ENCODE measurements around the gene HSFX2. TPM values are rescaled to one million over a fixed set of nuclear protein-coding genes. Genes with fewer than 3 reads are reported as not detected.
"Not testable (repeated sequence)": the region's sequence is repeated elsewhere in the genome, so short reads cannot be mapped to it uniquely, and the experiment has no call there.

The HSFX2 gene
- total RNA-seq, 2 donors from 2014 or later, result 0.48 TPM; not detected in 1

DNA sequence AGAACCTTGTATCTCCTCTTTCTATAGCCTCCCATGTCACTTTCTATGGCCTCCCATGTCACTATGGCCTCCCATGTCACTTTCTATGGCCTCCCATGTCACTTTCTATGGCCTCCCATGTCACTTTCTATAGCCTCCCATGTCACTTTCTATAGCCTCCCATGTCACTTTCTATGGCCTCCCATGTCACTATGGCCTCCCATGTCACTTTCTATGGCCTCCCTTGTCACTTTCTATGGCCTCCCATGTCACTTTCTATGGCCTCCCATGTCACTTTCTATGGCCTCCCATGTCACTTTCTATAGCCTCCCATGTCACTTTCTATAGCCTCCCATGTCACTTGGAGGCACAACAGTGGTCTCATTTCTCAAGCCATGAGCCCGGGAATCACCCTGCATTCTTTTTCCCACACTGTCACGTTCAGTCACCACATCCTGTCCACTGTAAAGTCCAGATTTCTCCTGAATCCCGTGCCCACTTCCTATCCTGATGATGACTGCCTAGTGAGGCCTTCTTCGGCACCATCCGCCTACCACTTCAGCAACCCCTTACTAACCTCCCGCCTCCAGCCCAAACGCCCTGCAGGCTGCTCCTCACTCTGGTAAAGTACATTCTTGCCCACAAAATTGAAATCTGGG is 10.3 kb upstream of the HSFX2 start:
- intact Hi-C loops (cut with DNase I); DNase-seq (ENCODE audit: low spot score): not testable (repeated sequence)

DNA sequence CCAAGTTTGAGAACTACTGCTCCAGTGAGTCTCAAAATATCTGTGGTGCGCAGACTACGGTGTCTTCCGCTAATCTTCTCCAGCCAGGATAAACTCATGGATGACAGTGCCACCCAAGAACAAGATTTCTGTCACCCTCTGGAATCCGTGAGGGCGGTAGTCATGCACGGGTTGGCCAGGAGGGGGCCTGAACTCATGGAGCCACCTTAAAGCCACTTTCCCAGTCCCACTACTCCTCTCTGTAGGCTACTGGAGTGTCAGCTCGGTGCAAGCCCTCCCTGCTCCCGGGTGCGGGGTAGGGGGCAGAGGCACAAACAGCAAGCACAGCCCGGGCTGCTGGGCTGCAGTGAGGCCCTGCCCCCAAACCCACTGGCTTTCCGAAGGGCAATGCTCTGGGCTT is 3.5 kb upstream of the HSFX2 start:
- DNase-seq (ENCODE audit: low spot score), result peak; percentile 24
- intact Hi-C loops (cut with DNase I), result not testable (repeated sequence)

DNA sequence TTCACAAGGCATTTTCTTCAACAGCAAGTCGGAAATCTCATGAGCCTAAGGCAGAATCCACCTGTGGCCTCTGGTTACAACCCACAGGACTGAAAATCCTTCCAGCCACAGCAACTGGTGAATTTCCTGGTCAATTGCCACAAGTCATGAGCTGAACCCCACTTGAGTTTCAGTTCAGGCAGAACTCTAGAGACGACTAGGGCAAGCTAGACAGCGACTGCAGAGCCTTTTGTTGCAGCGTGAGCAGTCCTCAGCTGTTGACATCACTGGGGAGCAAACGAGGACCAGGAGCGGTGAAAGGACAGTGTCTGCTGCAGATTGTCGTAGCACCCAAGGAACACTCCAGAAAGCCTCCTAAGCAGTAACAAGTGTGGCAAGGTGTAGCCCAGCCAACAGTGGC is 829 bp upstream of the HSFX2 start:
- intact Hi-C loops (cut with DNase I); DNase-seq (ENCODE audit: low spot score): not testable (repeated sequence)

DNA sequence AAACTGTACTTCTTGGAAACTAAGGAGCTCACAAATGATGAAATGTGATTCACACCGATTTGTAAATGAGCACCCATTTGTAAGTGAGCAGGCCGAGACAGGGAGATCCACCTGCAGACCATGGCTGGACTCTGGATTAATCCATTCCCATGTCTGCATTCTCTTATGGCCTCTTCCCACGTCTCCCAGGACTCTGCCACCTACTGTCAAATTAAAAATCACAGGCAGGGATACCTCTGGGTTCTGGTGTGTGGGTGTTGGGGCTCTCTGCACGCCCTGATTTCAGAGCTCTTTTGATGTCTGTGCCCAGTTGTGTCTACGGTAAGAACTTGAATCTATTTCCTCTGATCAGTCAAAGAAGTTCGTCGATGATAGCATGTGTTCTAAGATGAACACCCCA is 4.1 kb downstream of the HSFX2 start:
- DNase-seq (ENCODE audit: low spot score); intact Hi-C loops (cut with DNase I): not testable (repeated sequence)

DNA sequence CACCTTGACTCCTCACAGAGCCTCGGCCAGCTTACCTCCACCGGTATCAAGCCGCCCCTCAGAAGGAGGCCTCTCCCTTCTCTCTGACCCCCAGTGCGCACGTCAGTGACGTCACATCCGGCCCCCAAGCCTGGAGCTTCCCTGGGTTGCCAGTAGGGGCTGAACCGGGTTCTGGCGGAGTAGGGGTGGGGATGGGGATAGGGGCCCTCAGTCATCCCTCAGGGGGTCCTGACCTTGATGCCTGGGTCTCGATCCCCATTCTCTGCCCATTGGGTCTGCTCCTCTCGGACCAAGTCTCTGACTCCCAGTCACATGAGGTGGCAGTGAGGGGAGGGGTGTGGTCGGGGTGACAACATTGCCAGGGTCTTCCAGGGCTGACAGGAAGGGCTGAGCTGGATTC is 7.8 kb downstream of the HSFX2 start, which contains the start of gene MAGEA9B:
Gene MAGEA9B, minus strand, starts transcription at position 101 of the 400 bp plus-strand sequence. CDS start 4,280 bp downstream, outside the sequence.
- intact Hi-C loops (cut with DNase I); DNase-seq (ENCODE audit: low spot score): not testable (repeated sequence)

DNA sequence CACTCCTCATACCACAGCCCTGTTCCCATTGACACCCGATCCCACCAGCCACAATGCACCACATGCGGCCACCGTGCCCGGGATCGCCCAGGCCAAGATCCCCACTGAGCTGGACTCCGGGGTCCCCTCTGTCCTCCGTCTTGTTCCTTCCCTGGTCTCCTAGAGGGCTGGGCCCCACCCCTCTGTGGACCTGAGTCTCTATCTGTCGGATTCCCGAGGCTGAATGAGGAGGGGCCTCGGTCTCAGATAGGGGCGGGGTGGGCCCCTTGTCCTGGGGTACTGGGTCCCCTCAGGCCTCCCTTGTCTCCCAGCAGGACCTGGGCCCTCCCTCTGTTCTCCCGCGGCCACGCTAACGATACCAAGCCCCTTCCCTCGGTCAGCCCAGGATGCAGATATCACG is 9.5 kb downstream of the HSFX2 start:
- DNase-seq (ENCODE audit: low spot score), result peak; percentile 52
- intact Hi-C loops (cut with DNase I), result not testable (repeated sequence)

DNA sequence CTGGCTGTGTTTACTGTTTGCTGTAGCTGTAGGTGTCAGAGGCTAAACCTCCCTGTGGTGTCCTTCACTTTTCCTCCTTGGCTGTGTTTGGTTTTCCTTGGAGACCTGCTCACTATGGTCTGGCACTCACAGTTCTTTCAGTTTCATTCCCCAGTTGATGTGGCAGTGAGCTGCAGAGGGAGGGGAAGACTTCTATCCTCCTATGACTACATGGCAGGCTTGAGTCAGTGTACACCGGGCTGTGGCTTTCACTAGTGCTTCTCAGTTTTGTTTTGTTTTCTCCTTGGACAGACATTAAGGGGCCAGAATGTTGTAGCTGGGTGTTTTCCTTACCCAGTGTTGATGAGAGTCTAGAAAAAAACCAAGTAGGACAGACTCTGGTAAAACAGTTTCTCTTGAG is 21.7 kb downstream of the HSFX2 start:
- intact Hi-C loops (cut with DNase I); DNase-seq (ENCODE audit: low spot score): not testable (repeated sequence)

DNA sequence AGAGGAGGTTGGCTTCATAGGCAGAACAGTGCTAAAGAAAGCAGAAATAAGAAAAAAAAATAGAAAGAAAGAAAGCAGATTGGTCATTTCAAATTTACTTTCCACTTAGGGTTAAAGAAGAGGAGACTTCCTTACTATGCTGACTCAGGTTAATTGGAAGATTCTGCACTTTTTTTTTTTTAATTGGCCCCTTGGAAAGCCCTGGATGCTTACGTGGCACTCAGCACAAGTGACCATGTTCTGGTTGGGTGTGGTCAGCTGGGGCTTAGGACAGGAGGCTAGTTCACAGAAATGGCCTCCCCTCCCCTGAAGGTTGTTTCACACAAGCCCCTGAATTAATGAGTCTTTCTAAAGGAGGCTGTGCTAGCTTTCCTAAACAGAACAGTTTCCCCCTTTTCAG is 22.4 kb downstream of the HSFX2 start:
- intact Hi-C loops (cut with DNase I), result no loop called here
- DNase-seq (ENCODE audit: low spot score), result no peak

DNA sequence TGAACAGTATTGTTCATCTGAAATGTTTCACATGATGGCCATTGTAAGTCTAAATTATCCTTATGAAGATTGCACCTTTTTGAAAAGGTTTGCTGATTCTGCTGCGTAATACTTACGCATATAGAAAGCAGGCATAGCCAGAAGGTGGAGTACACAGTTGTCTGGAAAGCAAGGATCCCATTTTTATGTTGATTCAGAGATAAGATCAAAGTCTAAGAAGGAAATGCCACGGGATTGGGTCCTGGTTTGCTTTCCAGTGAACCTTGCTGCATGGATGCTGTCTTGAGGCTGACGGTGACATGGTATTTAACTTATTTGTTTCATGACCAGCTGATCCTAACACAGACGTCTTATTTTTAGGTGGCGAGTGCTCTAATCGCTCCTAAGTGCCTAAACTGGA is 23.3 kb downstream of the HSFX2 start:
- intact Hi-C loops (cut with DNase I), result no loop called here
- no peak for DNase-seq (ENCODE audit: low spot score)

DNA sequence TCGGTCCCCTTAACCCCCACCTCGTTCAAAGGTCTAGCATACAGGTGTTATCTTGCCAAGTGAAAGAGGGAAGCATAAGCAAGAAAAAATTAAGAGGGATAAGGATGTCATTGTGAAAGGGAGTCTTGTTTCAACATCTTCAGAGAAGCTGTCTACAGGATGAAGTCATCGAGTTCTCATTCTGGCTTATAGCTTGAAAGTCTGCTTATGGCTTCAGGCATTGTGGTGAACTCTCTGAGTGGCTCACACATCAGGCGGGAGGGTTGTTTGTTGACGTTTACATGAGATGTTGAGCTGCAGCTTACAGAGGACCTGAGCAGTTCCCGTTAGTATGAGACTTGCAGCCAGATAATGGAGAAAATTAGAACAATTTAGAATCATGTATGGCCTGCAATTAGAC is 24.4 kb downstream of the HSFX2 start:
- DNase-seq (ENCODE audit: low spot score), result no peak
- intact Hi-C loops (cut with DNase I), result no loop called here

DNA sequence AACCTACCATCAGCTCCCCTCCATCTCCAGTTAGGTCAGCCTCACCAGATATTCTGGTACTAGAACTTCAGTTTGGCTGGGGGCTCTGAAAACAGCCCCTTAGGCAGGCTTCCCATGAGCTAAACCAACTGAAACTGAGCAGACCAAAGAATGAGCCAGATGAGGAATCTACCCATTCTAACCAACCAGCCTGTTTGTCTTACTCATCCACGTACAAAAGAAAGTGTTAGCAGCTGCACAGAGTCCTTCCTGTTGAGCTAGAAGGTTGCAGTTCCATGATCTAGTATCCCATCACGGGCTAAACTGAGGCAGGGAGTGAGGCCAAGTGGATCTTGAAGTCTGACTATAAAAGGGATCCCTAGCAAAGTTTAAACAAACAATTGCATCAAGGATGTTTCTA is 25.3 kb downstream of the HSFX2 start:
- DNase-seq (ENCODE audit: low spot score), result no peak
- intact Hi-C loops (cut with DNase I), result no loop called here

DNA sequence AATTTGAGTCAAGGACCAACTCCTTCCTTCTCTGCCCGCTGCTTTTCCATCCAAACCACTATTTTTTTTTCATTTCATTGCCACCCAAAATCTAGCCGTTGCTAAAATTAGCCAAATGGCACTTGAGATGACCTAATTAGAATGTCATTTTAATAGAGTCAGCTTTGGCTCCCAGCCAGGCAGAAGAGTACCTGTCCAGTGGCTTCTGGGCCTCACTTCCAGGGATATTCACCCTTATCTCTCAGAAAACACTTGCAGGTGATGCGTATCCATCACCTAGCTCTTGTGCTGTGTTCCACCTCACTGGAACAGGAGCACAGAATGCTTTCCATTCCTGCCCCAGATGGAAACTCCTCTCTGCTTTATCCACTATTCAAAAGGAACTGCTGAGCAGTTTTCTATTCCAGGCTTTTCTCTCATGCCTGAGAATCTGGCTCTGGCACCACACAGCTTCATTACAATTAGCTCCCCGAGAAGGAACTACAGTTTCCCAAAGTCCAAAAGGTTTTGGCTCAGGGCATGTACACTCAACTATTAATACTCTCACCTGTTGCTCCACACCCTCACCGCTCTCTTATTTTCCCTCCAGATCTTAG is 26.3 kb downstream of the HSFX2 start:
- DNase-seq (ENCODE audit: low spot score), result no peak
- intact Hi-C loops (cut with DNase I), result no loop called here

DNA sequence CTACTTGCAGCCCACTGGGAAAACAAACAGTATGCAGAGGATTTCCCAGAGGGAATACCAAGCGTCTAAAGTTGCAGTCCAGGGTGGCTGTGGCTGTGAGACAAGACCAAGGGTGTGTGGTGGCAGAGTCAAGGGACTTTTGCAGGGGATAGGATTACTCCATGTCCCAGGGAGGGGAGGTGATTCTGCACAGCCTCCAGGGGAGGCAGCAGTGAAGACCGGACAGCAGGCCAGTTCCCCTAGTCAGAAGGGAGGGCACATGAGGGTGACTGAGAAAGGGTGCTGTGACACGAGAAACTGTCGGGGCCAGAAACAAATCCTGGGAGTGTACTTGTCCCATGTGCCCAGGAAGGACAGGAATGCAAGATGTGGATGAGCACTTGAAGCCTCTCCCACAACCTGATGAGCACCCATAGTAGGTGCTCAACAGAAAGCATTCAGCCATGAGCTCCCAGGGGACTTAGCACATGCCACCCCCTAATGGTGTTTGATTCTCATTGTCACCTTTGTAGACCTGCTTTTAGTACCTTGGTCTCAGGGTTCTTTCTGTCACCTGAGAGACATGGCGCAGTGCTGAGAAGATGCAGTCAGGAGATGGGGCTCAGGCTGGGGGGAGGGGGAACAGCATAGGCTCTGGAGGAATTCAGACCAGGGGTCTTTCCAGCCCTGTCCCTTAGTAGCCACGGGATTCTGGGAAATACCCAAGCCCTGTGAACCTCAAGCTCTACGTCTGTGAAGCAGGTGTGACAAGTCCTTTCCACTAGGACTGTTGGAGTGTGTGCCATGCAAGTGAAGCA is 27.3 kb downstream of the HSFX2 start:
- intact Hi-C loops (cut with DNase I), result no loop called here
- peak; percentile 44 for DNase-seq (ENCODE audit: low spot score)

DNA sequence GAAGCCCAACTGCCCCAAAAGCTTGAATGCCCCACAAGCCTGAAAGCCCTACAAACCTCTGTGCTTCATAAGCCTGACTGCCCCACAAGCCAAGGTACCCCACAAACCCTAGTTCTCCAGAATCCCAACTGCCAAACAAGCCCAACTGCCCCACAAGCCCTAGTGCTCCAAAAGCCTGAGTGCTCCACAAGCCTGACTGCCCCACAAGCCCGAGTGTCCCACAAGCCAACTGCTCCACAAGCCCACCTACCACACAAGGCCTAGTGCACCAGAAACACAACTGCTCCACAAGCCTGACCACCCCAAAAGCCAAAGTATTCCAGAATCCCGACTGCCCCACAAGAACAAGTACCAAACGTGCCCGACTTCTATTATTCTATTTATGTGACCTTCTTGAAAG is 31.8 kb downstream of the HSFX2 start:
- DNase-seq (ENCODE audit: low spot score), result peak; percentile 35
- intact Hi-C loops (cut with DNase I), result no loop called here

DNA sequence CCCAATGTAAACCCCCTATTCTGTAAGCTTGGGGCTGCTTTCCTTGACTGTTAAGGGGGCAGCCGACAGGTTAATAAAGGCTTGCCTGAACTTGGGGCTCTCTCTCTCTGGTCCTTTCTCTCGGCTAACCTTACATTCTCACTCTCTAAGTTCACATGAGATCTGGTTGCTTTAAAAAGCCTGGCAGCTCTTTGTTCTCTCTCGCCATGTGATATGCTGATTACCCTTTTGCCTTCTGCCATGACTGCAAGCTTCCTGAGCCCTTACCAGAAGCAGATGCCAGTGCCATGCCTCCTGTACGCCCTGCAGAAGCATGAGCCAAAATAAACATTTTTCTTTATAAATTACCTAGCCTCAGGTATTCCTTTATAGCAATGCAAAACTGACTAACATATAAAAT is 39.9 kb downstream of the HSFX2 start:
- intact Hi-C loops (cut with DNase I); DNase-seq (ENCODE audit: low spot score): not testable (repeated sequence)

DNA sequence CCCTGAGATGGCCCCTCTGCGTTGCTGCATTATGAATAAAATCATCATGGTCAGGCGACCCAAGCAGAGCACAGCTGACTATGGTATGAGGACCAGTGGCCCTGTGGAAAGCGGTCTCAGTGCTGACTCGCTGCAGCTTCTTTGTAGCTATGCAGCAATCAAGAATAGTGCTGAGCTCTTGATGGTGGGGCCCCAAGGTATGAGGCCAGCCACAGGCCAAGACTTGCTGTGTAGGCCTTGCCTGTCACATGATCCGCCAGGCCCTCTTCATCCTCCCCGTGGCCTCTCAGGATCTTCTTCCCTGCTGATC is 43.2 kb downstream of the HSFX2 start:
- intact Hi-C loops (cut with DNase I); DNase-seq (ENCODE audit: low spot score): not testable (repeated sequence)

DNA sequence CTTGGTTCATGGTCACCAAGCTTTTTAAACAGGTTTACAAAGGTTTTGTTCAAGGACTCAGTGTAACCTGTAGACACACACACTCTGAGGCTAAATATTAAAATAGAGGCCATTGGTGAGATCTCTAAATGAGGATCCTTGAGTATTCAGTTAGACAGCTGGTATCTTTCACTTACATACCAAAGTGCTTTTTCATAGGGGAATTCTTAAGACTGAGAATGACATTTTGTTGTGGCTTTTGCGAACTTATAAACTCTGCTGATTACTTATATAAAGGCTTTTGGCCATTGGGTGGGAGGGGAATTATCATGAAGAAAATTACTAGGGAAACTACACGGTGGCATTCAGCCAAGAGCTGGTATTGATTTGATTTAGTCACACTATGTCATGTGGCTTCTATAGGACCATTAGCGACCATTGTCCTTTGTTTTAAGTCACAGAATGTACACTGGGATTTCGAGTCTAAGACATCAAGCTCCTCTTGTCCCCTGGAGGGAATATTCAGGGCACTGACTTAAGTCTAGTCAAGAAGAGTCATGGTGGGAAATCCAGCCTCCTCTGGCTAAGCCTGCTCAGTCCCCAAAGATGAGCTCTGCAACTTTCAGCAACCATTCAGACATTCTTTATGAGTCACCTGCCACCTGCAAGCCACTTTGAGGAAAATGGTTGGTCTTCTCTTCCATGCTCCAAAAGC is 43.7 kb downstream of the HSFX2 start:
- intact Hi-C loops (cut with DNase I); DNase-seq (ENCODE audit: low spot score): not testable (repeated sequence)

DNA sequence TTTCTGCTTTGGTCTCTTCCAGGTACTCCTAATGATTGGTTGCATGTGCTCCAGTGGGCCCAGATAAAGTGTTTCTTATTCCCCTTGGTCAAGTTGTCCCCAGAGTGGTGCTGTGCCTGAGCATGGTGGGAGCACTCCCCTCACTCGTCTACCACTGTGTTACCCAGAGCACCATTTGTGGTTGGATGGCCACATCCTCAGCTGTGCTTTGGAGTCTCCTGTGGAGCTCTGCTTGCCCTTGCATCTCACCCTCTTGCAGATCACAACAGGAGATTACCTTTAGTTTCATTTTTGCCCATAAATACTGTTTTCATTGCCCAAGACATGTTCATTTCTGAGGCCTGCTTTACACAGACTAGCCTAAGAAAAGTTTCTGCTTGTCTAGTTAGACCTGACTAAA is 44.7 kb downstream of the HSFX2 start:
- intact Hi-C loops (cut with DNase I); DNase-seq (ENCODE audit: low spot score): not testable (repeated sequence)

DNA sequence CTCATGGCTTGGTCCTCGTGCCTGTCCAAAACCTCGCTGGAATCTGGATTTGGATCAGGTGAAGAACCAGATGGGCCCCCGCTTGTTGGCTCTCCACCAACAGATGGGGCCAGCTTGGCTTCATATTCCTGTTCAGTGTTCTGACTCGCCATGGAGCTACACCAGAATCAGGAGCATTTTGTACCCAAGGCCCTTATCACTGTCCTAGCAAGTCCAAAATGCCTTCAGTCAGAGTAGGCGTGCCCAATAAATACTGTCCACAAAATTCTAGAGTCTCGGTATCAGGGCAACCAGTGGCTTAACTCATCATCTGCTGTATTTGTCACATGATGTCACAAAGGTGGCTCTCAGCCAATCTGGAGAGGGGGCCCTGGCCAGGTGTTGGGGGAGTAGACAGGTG is 45.4 kb downstream of the HSFX2 start, which contains the start of gene HSFX3:
Gene HSFX3, minus strand, starts transcription at position 224 of the 400 bp plus-strand sequence. Its CDS starts 72 bp downstream, at position 152.
- DNase-seq (ENCODE audit: low spot score); intact Hi-C loops (cut with DNase I): not testable (repeated sequence)

DNA sequence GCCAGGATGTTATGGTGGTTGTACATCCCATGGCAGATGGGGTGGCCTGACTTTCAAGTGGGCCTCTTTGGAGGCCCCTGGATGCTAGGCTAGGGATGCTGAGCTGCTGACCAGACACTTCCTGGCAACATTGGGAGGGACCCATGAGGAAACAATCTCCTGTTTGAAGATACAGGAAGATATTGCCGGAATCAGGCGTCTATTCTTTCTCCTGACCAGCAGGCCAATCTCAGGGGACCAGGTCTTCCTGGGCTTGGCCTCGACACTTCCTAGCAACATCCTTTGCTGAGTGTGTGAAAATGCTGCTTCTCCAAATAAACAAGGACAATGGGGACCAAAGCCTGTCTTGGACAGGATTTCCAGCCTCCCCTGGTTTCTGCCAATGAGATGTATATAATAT is 47.3 kb downstream of the HSFX2 start:
- intact Hi-C loops (cut with DNase I); DNase-seq (ENCODE audit: low spot score): not testable (repeated sequence)

All from posterior vena cava (tissue), 2 donors.